C4-2B (cell line): ENCODE measurements around the gene NUP62.

Source experiments
- ZFX ChIP-seq: fragments of 450-650 bp; IDR thresholded peaks from 2 replicates; pipeline ENCODE4 v1.6.1; 2017
- TF ChIP-seq, protein P1 (sequence below): fragments of 450-650 bp; conservative IDR thresholded peaks from 2 replicates; pipeline ENCODE4 v1.5.1; 2017; ENCODE audit warnings: mild to moderate bottlenecking

- TF ChIP-seq, protein P1, sequence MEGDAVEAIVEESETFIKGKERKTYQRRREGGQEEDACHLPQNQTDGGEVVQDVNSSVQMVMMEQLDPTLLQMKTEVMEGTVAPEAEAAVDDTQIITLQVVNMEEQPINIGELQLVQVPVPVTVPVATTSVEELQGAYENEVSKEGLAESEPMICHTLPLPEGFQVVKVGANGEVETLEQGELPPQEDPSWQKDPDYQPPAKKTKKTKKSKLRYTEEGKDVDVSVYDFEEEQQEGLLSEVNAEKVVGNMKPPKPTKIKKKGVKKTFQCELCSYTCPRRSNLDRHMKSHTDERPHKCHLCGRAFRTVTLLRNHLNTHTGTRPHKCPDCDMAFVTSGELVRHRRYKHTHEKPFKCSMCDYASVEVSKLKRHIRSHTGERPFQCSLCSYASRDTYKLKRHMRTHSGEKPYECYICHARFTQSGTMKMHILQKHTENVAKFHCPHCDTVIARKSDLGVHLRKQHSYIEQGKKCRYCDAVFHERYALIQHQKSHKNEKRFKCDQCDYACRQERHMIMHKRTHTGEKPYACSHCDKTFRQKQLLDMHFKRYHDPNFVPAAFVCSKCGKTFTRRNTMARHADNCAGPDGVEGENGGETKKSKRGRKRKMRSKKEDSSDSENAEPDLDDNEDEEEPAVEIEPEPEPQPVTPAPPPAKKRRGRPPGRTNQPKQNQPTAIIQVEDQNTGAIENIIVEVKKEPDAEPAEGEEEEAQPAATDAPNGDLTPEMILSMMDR: no peak
- TF ChIP-seq ZFX: no peak
Observed at GRCh38 chr19:49884760-49885159, 44.5 kb downstream of the NUP62 start.
